ENCODE measurements around the gene NXN.

Gene NXN

GRCh38 chr17:1011138-1011537, 31.6 kb upstream of the NXN start:
- TF ChIP-seq CTCF (IDR thresholded peaks at IDR 0.05; ENCODE audit: extremely low read depth, insufficient read depth, missing control alignments), result no peak
- no peak for DNase-seq (ENCODE audit: low spot score)
- in situ Hi-C loops (cut with MboI; ENCODE audit: low pct_unique_long_range_greater_than_20kb, low sequenced_read_pairs, unreplicated experiment), result no loop called here

GRCh38 chr17:1010586-1010985, 31.0 kb upstream of the NXN start:
- DNase-seq (ENCODE audit: low spot score), result no peak
- in situ Hi-C loops (cut with MboI; ENCODE audit: low pct_unique_long_range_greater_than_20kb, low sequenced_read_pairs, unreplicated experiment), result no loop called here
- no peak for TF ChIP-seq CTCF (IDR thresholded peaks at IDR 0.05; ENCODE audit: extremely low read depth, insufficient read depth, missing control alignments)

- no peak for TF ChIP-seq CTCF (IDR thresholded peaks at IDR 0.05; ENCODE audit: extremely low read depth, insufficient read depth, missing control alignments)
- in situ Hi-C loops (cut with MboI; ENCODE audit: low pct_unique_long_range_greater_than_20kb, low sequenced_read_pairs, unreplicated experiment), result no loop called here
- no peak for DNase-seq (ENCODE audit: low spot score)
Measured at GRCh38 chr17:1010086-1010450, 30.5 kb upstream of the NXN start.

GRCh38 chr17:1009229-1010085, 29.9 kb upstream of the NXN start:
- TF ChIP-seq CTCF (IDR thresholded peaks at IDR 0.05; ENCODE audit: extremely low read depth, insufficient read depth, missing control alignments), result no peak
- in situ Hi-C loops (cut with MboI; ENCODE audit: low pct_unique_long_range_greater_than_20kb, low sequenced_read_pairs, unreplicated experiment), result no loop called here
- no peak for DNase-seq (ENCODE audit: low spot score)

- DNase-seq (ENCODE audit: low spot score), result no peak
- in situ Hi-C loops (cut with MboI; ENCODE audit: low pct_unique_long_range_greater_than_20kb, low sequenced_read_pairs, unreplicated experiment), result no loop called here
- no peak for TF ChIP-seq CTCF (IDR thresholded peaks at IDR 0.05; ENCODE audit: extremely low read depth, insufficient read depth, missing control alignments)
Measured at GRCh38 chr17:1008008-1008761, 28.6 kb upstream of the NXN start.

- TF ChIP-seq CTCF (IDR thresholded peaks at IDR 0.05; ENCODE audit: extremely low read depth, insufficient read depth, missing control alignments), result no peak
- in situ Hi-C loops (cut with MboI; ENCODE audit: low pct_unique_long_range_greater_than_20kb, low sequenced_read_pairs, unreplicated experiment), result no loop called here
- DNase-seq (ENCODE audit: low spot score), result no peak
Measured at GRCh38 chr17:1007310-1008007, 27.9 kb upstream of the NXN start.
